22Rv1 (cell line): ENCODE results near the gene MMP19.

Experiments used
- H3K27ac ChIP-seq: fragments of 450-650 bp; 2 replicates; pipeline ENCODE4 v1.5.1; 2017
- CTCF ChIP-seq: fragments of 450-650 bp; IDR thresholded peaks from 2 replicates; pipeline ENCODE4 v1.5.1; 2017; ENCODE audit warnings: mild to moderate bottlenecking
- ZFX ChIP-seq: fragments of 450-650 bp; IDR thresholded peaks from 2 replicates; pipeline ENCODE4 v1.6.1; 2017; ENCODE audit warnings: antibody characterized with exemption, borderline replicate concordance

MMP19 gene

GRCh38 chr12:55829967-55830600 lies 12.7 kb downstream of the MMP19 start:
- TF ChIP-seq ZFX (no peak), CTCF (no peak)
- H3K27ac ChIP-seq = peak overlapping the region; percentile 89

- TF ChIP-seq ZFX (no peak), CTCF (no peak)
- peak overlapping the region; percentile 89 for H3K27ac ChIP-seq
Measured at GRCh38 chr12:55828357-55828756, 14.4 kb downstream of the MMP19 start.

- TF ChIP-seq CTCF = no peak
- peak overlapping the region; percentile 89 for H3K27ac ChIP-seq
Measured at GRCh38 chr12:55827806-55828205, 14.9 kb downstream of the MMP19 start.

- peak overlapping the region; percentile 73 for H3K27ac ChIP-seq
- TF ChIP-seq ZFX (no peak), CTCF (no peak)
Measured at GRCh38 chr12:55824726-55825125, 18.0 kb downstream of the MMP19 start.

- peak overlapping the region; percentile 73 for H3K27ac ChIP-seq
- no peak for TF ChIP-seq ZFX
- TF ChIP-seq CTCF = no peak
Measured at GRCh38 chr12:55823419-55823818, 19.3 kb downstream of the MMP19 start.

GRCh38 chr12:55822228-55822627 lies 20.5 kb downstream of the MMP19 start:
- no peak for TF ChIP-seq ZFX
- peak; percentile 48 for TF ChIP-seq CTCF
- peak overlapping the region; percentile 73 for H3K27ac ChIP-seq

- peak overlapping the region; percentile 73; the same call in 1 of the 2 replicates for H3K27ac ChIP-seq
- peak; percentile 45 for TF ChIP-seq CTCF
- TF ChIP-seq ZFX = no peak
Measured at GRCh38 chr12:55820679-55821078, 22.1 kb downstream of the MMP19 start.
